DMS79 (cell line): ENCODE data around the gene ITIH5.

Source experiments
- DNase-seq: peaks from one replicate; lab custom pipeline; 2025; lab: John Stamatoyannopoulos, UW

Gene ITIH5

DNA sequence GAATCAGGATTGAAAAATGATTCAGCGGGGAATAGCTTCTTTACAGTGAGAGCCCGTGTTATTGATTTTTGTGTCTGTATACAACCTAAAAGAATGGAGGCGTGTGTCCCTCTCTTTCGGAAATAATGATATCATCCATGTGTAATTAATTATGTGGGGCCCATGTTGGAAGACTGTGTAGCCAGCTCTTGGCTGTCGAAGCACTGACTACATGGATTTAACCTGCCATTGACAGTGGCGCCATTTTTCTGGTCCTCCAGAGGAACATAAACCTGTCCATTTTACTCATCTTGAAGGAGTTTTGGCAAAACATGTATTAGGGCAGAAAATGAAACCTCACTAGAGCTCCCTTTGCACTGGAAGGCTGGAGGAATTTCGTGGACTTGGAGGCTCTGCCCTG lies 119.6 kb downstream of the ITIH5 start:
- no peak for DNase-seq

DNA sequence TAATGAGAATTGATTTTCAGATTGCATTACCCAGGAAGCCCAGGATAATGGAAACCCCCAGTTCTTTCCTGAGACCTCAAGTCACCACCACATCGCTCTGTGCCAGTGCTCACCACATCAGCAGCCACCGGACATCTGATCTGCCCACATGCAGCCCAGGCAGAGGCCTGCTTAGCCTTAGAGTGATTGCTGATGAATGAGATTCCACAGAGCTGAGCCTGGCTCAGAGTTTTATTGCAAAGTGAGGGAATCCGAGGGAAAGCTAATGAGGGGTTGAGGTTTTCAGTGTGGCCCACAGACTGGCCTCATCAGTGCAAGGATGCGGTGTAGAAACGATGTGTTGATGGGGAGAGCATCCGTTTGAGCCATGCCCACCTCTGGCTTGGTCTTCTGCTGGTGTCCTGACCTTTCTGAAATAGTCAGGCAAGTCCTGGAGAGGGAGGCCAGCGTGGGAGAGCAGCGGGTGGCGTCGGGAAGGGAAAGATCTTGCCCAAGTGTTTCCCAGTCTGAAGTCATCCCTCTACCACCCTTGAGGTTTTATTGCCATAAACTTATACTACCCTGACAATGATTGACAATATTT lies 120.3 kb downstream of the ITIH5 start:
- DNase-seq: no peak

DNA sequence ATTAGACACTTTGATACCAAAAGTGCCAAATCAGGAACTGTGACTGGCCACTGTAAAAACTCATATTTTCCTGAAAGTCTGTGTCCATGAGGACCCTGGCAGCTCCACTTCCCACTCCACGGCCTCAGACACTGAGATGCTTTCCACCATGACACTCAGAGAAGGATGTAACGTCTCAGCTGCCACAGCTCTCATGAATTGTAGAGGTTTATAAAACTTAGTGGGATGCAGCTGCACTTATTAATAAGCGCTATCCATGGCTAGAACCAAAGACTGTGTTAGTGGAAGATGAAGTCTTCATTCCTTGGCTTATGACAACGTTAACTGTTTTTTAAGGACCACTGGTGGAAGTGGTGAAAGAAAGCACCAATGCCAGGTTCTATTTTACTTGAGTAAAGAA lies 121.0 kb downstream of the ITIH5 start:
- no peak for DNase-seq

DNA sequence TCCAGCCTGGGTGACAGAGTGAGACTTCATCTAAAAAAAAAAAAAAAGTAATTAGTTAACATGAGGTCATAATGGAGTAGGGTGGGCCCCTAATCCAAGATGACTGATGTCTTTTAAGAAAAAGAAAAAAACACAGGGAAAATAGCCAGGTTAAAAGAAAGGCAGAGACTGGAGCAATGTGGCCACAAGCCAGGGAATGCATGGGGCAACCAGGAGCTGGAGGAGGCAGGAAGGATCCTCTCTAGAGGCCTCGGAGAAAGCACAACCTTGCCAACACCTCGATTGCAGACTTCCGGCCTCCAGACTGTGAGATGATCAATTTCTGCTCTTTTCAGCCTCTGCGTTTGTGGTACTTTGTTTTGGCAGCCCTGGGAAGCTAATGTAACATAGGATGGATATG lies 121.5 kb downstream of the ITIH5 start:
- no peak for DNase-seq

DNA sequence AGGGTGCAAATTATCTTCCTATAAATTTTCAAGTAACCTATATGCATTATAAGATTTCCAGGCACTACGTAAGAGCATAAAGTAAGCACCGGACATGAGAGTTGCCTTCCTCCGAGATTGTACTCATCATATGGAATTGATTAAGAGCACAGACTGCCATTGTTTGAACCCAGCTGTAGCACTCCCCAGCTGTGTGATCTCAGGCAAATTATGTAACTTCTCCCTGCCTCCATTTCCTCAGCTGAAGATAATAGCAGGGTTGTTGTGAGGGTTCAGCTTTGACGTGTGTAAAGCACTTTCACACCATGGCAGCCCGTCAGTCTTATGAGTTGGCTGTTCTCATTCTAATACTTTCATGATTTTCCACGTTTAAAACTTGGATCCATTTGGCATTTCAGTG lies 122.6 kb downstream of the ITIH5 start:
- no peak for DNase-seq

DNA sequence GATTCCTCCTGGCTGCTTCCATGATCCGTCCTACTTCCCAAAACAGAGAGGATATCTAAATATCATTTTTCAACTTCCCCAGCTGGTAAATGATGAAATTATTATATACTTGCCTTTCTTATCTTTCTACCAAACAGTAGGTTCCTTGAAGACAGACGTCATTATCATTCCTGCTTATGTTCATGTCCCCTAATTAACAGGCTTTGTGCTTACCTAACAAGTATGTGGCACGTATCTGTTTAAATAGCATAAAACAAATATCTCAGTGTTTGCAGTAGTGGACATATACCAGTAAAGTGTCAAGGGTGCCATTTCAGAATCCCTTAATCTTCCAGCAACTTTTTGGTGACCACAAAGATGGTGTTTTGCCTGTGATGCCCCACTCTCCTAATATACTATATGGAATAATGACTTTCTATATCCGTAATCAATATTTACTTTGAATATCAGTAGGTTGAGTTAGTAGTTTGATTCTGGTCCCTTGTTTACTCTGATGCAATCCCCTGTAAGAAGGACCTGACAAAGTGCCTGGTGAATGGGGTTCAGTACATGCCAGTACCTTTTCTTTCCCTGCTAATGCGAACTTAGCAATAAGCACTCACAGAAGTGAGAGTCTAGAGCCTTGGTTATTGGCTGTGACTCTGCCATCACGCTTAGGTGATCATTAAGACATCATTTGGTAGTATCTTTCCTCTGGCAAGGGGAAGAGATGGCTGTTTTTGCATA lies 124.4 kb downstream of the ITIH5 start:
- DNase-seq: no peak

DNA sequence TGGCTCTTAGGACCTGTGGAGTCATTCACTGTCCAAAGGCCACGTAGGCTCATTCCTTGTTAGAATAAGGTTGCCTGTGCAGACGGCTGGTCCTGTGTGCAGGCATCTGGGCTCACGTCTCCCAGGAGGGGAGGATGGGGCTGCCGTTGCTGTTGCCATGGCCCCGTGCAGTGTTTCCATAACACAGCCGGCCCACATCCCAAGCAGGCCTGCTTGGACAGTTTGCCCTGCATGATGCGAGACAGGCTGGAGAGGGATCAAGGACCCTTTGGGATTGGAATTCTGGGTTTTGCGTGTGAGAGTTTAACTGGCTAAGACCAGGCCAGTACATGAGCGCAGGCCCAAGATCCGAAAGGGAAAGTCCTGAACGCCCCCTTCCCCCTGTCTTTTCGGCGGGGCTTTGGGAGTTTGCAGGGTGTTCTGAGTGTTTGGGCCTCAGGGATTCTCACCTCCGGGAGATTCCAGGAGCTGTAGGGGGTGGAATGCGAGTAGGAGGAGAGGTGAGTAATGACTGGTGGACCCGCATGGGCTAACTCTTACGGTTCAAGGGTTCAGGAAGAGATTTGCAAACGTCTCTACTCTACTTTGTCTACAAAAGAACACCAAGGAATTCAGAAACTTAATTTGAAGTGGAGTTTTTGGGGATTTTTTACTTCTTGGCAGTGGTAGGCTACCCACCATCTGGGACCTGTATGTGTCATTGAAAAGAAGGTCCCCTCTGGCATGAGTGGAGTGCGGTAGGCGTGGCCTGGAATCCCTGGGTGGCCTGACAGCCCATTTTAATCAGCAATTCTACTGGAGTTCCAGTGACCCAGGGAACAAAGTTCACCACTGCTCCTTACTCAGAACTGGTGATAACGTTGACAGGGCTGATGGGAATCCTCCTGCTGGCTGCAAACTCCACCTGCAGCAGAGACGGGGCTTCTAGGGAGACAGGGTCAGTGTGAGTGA lies 125.4 kb downstream of the ITIH5 start:
- no peak for DNase-seq

DNA sequence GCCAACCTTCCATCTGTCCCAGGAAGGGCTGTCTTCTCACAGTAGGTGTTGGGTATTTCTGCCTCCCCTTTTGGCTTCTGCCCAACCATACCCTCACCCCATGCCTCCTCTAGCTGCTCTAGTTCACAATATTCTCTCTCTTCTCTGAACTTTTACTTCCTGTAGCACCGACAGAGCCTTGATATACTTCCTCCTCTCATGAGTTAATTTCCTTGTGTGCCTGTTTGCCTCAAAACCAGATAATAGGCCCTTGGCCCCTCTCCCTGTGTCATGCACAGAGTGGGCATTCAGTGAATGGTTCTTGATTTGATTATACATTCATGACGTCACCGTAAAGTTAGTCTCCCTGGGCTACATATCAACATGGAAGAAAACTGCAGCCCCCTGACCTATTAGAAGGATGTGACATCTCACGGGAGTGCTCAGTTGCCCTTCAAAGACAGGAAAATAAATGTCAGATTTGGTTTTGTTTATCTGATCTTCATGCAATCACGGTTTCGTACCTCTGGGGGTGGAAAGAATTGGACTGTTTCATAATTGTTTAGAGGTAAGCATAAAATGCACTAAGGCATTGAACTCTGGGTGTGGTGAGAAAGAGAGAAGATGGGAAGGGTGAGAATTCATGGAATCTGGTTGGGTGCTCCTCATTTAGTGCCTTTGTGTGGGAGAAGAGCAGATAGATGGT lies 127.7 kb downstream of the ITIH5 start:
- DNase-seq: no peak

DNA sequence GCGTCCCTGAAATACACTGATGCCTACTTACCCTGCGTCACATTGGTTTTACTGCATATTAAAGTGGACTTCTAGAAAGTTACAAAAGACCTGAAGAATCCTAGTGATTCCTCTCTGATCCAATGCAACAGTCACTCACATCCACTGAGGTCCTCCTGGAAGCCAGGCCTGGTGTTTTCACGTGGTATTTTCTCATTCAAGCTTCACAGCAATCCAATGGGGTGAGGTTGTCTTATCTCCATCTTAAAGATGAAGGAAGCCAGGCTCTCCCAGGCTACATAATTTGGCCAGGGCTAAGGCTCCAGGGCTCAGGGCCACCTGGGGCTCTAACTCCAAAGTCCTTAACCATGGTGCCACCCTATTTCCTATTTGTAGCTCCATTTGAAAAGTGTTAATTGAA lies 129.6 kb downstream of the ITIH5 start:
- no peak for DNase-seq

DNA sequence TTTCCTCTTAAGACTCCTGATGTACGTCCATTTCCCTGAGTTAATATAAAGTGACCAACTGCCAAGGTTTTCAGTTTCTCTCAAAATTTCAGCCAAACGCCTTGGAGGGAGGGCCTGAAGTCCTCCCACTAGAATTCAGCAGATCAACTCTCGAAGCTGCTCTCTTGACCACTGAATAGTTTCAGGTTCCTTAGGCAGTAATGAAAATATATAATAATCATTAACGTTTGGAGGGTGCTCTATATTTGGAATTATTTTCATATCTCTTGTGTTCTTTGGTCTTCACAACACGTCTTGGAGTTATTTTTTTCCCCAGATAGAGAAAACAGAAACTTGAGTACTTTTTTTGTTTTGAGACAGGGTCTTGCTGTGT lies 132.3 kb downstream of the ITIH5 start:
- no peak for DNase-seq

DNA sequence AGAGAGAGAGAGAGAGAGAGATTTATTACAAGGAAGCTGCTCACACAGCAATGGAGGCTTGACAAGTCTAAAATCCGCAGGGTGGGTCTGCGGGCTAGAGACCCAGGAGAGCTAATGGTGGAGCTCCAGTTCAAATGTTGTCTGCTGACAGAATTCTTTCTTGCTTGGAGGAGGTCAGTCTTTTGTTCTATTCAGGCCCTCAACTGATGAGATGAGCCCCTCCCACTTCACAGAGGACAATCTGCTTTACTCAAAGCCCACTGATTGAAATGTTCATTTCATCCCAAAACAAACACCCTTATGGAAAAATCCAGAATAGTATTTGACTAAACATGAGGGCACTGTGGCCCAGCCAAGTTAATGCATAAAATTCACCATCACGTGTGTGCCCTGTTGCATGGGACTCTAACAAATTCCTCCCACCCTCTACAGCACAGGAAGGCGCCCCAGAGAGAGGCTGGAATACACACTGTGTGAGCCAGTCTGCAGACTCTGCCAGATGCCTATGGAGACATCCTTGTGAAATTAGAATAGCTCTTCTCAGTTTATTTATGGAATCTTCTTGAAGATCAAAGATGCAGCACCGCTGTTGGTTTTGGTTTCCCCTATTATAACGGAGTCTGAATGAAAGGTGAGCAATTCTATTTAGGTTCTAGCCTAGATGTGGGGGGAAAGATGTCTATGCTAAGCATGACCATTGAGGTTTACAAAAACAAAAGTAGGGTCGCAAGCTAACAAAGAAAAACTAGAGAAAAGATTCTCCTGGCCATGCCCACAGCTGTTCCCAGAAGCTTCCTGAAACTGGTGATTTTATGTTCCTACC lies 132.9 kb downstream of the ITIH5 start:
- DNase-seq: no peak

DNA sequence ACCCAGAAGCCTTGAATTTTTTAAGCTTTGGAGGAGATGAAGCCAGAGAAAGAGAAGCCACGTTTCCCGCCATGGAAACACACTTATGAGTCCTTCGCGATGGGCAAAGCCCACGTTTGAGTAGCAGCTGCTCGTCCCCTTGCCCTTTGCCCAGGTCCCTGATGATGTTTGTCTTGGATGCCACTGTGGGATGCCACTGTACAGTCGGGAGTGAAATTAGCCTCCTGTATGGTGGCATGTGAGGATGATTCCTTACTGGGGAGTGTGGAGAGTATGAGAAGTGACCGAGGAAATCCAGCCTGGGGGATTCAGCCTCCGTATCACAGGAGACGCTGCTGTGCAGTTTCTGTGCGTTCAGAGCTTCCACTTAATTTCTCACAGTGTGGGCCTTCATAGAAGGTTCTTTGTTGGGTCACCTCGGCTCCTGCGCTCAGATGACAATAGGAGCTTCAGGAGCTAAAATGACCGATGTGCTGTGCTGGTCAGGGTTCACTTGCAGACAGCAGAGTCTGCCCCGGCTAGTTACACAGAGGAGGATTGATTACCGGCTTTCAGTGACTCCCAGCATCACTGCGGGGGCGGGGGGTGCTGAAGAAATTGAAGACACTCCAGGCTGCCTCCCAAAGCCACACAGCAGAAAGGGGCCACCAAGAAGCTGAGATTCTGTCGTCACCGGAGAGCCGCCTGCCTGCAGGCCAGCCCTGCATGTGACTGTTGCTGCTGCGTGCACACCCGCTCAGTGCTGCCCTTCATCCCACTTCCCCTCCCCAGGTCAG lies 133.9 kb downstream of the ITIH5 start:
- DNase-seq: no peak

DNA sequence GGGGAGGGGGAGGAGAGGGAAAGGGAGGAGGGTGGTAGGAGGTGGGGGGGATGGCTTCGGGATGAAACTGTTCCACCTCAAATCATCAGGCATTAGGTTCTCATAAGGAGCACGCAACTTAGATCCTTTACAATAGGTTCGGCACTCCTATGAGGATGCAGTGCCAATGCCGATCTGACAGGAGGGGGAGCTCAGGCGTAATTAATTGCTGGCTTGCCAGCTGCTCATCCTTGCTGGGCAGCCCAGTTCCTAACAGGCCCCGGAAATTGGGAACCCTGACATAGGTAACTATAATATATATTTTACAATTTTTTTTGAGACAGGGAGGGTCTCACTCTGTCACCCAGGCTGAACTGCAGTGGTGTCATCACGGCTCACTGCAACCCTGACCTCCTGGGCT lies 137.1 kb downstream of the ITIH5 start:
- no peak for DNase-seq

DNA sequence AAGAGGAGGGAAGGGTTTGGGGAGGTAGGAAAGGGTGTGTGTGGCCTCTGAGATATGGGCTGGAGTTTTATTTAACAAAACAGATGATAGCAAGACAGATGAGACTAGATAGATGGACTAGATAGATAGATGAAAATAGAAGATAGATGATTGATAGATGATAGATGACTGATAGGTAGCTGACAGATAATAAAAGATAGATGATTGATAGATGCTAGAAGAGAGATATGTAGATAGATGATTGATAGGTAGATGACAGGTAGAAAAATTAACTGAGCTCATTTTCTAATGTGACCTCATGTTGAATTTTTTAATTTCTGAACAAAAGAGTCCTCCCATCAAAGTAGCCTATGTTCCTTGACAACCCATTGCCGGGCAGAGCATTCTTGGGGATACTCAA lies 139.3 kb downstream of the ITIH5 start:
- no peak for DNase-seq

DNA sequence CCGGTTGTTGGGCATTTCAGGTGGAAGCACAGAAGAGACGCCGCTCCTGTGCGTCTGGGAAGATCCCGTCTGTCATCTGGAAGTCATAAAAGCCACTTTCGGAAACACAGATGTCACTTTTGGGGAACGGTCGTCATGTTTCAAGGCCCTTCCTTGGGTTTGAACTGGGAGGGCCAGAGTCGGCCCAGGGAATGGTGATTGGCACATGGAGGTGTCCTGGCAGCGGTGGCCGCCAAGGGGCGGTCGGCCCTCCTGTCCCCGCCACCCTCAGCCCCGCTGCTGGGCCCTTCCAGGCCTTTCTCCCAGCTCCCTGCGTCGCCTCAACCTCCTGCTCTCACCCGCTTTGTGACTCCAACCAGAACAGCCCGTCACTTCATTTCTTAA lies 140.8 kb downstream of the ITIH5 start:
- DNase-seq: no peak

DNA sequence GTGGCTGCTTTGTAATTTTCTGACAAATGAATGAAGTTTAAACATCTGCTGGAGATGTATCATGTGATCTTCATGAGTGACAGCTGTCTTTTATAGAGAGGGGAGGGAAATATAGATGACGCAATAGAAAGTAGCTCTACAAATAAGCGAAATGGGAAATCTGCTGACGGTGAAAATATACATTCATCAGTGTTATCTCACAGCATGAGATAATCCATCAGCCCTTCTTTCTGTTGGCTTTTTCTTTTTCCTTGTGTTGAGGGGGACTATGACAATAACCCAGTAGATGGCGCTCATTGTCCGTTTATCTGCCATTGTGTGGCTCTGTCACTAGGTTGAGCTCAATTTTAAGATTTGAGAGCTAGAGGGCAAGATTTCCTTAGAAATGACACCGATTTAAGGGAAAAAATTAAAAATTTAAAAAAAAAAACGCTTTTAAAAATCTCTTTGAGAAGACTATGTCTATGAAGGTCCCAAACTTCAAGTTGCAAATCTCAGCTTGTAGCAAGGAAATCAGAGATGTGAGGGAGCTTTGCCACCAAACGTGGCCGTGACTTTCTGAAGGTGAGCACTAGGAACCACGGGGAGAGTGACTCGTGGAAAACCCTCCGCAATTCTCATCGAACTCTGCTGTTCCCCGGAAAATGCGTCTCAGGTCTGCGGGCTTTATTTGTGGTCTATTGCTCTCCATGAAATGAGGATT lies 141.3 kb downstream of the ITIH5 start:
- DNase-seq: no peak

DNA sequence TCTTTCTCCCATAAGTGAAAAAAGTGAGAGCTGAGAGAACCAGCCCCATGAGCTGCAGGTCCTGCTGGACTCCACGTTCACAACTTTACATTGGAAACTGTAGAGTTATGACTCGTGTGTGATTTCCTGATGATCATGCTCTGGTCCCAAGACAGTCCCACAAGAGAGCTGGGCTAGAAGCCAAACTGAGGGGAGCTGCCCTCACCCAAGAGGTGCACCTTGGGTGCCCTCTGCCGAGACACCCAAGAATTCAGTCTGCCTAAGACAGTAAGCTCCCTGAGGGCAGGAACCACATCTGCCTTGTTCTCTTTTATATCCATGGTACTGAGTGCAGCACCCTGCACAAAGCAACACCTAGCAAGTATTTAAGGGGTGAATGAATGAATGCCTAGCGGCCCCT lies 143.1 kb downstream of the ITIH5 start:
- no peak for DNase-seq

DNA sequence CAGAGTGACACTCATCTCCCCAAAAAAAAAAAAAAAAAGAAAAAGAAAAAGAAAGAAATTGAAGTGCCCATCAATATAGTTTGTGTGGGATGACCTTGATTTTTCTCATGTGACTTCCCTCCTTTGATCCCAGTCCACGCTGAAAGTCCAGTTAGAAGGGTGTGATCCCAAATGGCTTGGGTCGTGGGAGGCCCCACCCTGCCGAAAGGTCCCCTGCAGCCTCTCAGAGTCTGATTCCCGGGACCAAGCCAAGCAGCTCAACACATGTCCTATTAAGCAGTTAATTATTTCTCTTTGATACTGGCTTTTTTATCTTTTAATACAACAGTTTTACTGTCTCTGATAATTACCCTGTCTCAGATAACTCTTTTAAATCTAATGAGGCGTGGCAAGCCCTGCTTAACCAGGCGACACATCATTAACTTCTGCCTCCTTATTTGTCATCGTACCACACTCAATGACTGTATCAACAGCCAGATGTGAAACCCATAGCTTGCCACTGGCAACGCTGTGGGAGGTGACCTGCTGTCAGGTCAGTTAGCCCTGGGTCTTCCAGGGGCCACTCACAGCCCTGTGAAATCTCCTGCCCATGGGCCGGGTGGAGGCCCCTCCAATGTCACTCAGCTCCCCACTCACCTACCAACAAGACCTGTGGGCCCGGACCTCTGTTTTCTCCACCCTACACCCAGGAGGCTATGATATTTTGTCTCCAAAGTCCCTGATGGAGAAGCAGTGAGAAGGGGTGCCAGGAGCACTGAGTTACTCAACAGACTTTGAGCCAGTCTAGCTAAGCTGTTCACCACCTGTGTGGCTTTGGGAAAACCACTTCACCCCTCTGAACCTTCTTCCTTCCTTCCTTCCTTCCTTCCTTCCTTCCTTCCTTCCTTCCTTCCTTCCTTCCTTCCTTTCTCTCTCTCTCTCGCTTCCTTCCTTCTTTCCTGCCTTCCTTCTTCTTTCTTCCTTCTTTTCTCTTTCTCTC lies 146.0 kb downstream of the ITIH5 start:
- DNase-seq: no peak

DNA sequence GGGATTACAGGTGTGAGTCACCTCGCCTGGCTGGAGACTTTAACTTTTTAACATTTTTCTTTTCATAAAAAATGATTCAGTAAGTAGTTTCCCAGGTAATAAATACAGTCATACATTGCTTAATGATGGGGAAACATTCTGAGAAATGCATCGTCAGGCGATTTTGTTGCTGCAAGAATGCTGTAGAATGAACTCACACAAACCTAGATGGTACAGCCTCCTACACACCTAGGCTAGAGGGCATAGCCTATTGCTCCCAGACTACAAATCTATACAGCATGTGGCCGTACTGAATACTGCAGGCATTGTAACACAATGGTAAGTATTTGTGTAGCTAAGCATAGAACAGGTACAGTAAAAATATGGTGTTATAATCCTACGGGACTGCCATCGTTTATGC lies 147.4 kb downstream of the ITIH5 start:
- DNase-seq: no peak
